ENCODE data around the gene CEP78. TPM values are rescaled to one million over a fixed set of nuclear protein-coding genes. Genes with fewer than 3 reads are reported as not detected.
"Not testable (repeated sequence)": the region's sequence is repeated elsewhere in the genome, so short reads cannot be mapped to it uniquely, and the experiment has no call there.

The CEP78 gene
- total RNA-seq, 1 donor from 2014 or later, result 9.3 TPM

- Histone ChIP-seq H3K4me1 (no peaks in the 10 kb centered on the region), H3K4me3 (no peak overlapping the region), H3K36me3 (no peaks in the 10 kb centered on the region), H3K9me3 (no peaks in the 10 kb centered on the region), H3K27ac (no peak overlapping the region), H3K27me3 (no peaks in the 10 kb centered on the region)
- intact Hi-C loops (cut with DNase I), result no loop called here
- TF ChIP-seq CTCF (IDR thresholded peaks at IDR 0.05), result no peak
- no peak for TF ChIP-seq POLR2A (IDR thresholded peaks at IDR 0.05)
- no peak for TF ChIP-seq POLR2AphosphoS5 (IDR thresholded peaks at IDR 0.05; ENCODE audit: insufficient read depth in 1 of 2, low read depth in 1 of 2)
- DNase-seq (ENCODE audit: extremely low spot score in 2 of 2), result no peak
Measured at GRCh38 chr9:78215706-78216105, 20.2 kb upstream of the CEP78 start.

- no peak for DNase-seq (ENCODE audit: extremely low spot score in 2 of 2)
- no peaks in the 10 kb centered on the region for H3K4me1 ChIP-seq
- H3K9me3 ChIP-seq, result no peaks in the 10 kb centered on the region
- H3K4me3 ChIP-seq, result no peak overlapping the region
- no peak for TF ChIP-seq CTCF (IDR thresholded peaks at IDR 0.05)
- TF ChIP-seq POLR2AphosphoS5 (IDR thresholded peaks at IDR 0.05; ENCODE audit: insufficient read depth in 1 of 2, low read depth in 1 of 2), result no peak
- TF ChIP-seq POLR2A (IDR thresholded peaks at IDR 0.05), result no peak
- intact Hi-C loops (cut with DNase I), result no loop called here
- H3K36me3 ChIP-seq, result no peaks in the 10 kb centered on the region
- no peaks in the 10 kb centered on the region for H3K27me3 ChIP-seq
- H3K27ac ChIP-seq, result no peak overlapping the region
Measured at GRCh38 chr9:78218890-78219289, 17.0 kb upstream of the CEP78 start.

GRCh38 chr9:78221425-78221824, 14.4 kb upstream of the CEP78 start:
- H3K27ac ChIP-seq, result no peak overlapping the region
- no peak for DNase-seq (ENCODE audit: extremely low spot score in 2 of 2)
- TF ChIP-seq POLR2A (IDR thresholded peaks at IDR 0.05) (no peak), POLR2AphosphoS5 (IDR thresholded peaks at IDR 0.05; ENCODE audit: insufficient read depth in 1 of 2, low read depth in 1 of 2) (no peak), CTCF (IDR thresholded peaks at IDR 0.05) (no peak)
- intact Hi-C loops (cut with DNase I), result no loop called here
- H3K36me3 ChIP-seq, result no peaks in the 10 kb centered on the region
- H3K9me3 ChIP-seq, result no peaks in the 10 kb centered on the region
- H3K4me3 ChIP-seq, result no peak overlapping the region
- H3K27me3 ChIP-seq, result no peaks in the 10 kb centered on the region
- H3K4me1 ChIP-seq, result no peaks in the 10 kb centered on the region

- H3K4me1 ChIP-seq; H3K36me3 ChIP-seq; H3K27me3 ChIP-seq; H3K9me3 ChIP-seq; intact Hi-C loops (cut with DNase I); DNase-seq (ENCODE audit: extremely low spot score in 2 of 2); H3K27ac ChIP-seq; H3K4me3 ChIP-seq: not testable (repeated sequence)
Measured at GRCh38 chr9:78221841-78222240, 14.0 kb upstream of the CEP78 start.

GRCh38 chr9:78230761-78231160, 5.1 kb upstream of the CEP78 start:
- Histone ChIP-seq H3K27ac (no peak overlapping the region), H3K27me3 (no peaks in the 10 kb centered on the region), H3K4me1 (no peaks in the 10 kb centered on the region), H3K36me3 (no peaks in the 10 kb centered on the region), H3K9me3 (no peaks in the 10 kb centered on the region), H3K4me3 (no peak overlapping the region)
- intact Hi-C loops (cut with DNase I), result no loop called here
- TF ChIP-seq CTCF (IDR thresholded peaks at IDR 0.05), result no peak
- TF ChIP-seq POLR2AphosphoS5 (IDR thresholded peaks at IDR 0.05; ENCODE audit: insufficient read depth in 1 of 2, low read depth in 1 of 2), result no peak
- TF ChIP-seq POLR2A (IDR thresholded peaks at IDR 0.05), result no peak
- DNase-seq (ENCODE audit: extremely low spot score in 2 of 2), result no peak

GRCh38 chr9:78232471-78232870, 3.4 kb upstream of the CEP78 start:
- intact Hi-C loops (cut with DNase I); H3K36me3 ChIP-seq; H3K27ac ChIP-seq; H3K27me3 ChIP-seq; H3K9me3 ChIP-seq; DNase-seq (ENCODE audit: extremely low spot score in 2 of 2); H3K4me3 ChIP-seq: not testable (repeated sequence)
- peaks cover 11% of the 10 kb centered on the region for H3K4me1 ChIP-seq
